Breast epithelium (tissue), 4 donors: ENCODE results near the gene PHRF1. TPM values are rescaled to one million over a fixed set of nuclear protein-coding genes. Genes with fewer than 3 reads are reported as not detected.

Experiments used
- DNase-seq, 2 donors: peaks; one replicate each; pipeline ENCODE4 v3.0.0-alpha.2; 2019; ENCODE audit warnings: low spot score in 2 of 2
- H3K27ac ChIP-seq, 2 donors: fragments of 200-600 bp; sonication (generic) in 1 of 2; one replicate each; pipeline ENCODE4 v1.5.1; 2016 to 2019; ENCODE audit warnings: mild to moderate bottlenecking in 1 of 2
- H3K27me3 ChIP-seq, 2 donors: fragments of 200-600 bp; sonication (generic) in 1 of 2; one replicate each; pipeline versions ENCODE4 v1.5.1 to v1.6.0; 2017 to 2019; ENCODE audit warnings: control low read depth in 1 of 2, mild to moderate bottlenecking in 1 of 2
- H3K36me3 ChIP-seq: fragments of 200-600 bp; one replicate; pipeline ENCODE4 v1.5.1; 2019
- H3K4me1 ChIP-seq, 2 donors: fragments of 200-600 bp; sonication (generic); one replicate each; pipeline ENCODE4 v1.5.1; 2016 to 2019; ENCODE audit warnings: control low read depth in 1 of 2
- H3K4me3 ChIP-seq, 3 donors: fragments of 200-600 bp; sonication (generic); 1 replicate in 2 of 3; 2 replicates in 1 of 3; pipeline ENCODE4 v1.5.1; 2016 to 2019; ENCODE audit warnings: mild to moderate bottlenecking in 3 of 3, moderate library complexity in 2 of 3
- H3K9me3 ChIP-seq, 2 donors: fragments of 200-600 bp; sonication (generic) in 1 of 2; one replicate each; pipeline ENCODE4 v1.5.1; 2016 to 2019; ENCODE audit warnings: control low read depth in 1 of 2
- POLR2A ChIP-seq: fragments of 450-650 bp; IDR thresholded peaks from one replicate; pipeline ENCODE4 v1.6.1; 2016; ENCODE audit warnings: antibody characterized with exemption, mild to moderate bottlenecking, moderate library complexity
- POLR2AphosphoS5 ChIP-seq, 3 donors: sonication (generic); formaldehyde crosslinking; IDR thresholded peaks; one replicate each; pipeline ENCODE4 v1.6.1; 2017; ENCODE audit warnings: antibody characterized with exemption in 3 of 3
- intact Hi-C: fragments of 100-400 bp; cut with DNase I; formaldehyde crosslinking; loops from one replicate; pipeline ENCODE4 v1.15.1; 2023; ENCODE audit warnings: low total_unique reads
- total RNA-seq, 3 donors: library from RNA; depleted of rRNA; stranded (reverse); fragments of >200 nt; gene quantifications; one replicate each; pipeline ENCODE4 v1.1.0, GENCODE V29; 2016
- TF ChIP-seq, protein P1 (sequence below), 3 donors: fragments of 450-650 bp; IDR thresholded peaks; one replicate each; pipeline ENCODE4 v1.5.1; 2016 to 2017; ENCODE audit warnings: antibody characterized with exemption in 3 of 3, mild to moderate bottlenecking in 3 of 3, moderate library complexity in 3 of 3

Gene PHRF1
- total RNA-seq, 3 donors from 2014 or later: 18.6 to 22.1 (median 21.3) TPM

DNA sequence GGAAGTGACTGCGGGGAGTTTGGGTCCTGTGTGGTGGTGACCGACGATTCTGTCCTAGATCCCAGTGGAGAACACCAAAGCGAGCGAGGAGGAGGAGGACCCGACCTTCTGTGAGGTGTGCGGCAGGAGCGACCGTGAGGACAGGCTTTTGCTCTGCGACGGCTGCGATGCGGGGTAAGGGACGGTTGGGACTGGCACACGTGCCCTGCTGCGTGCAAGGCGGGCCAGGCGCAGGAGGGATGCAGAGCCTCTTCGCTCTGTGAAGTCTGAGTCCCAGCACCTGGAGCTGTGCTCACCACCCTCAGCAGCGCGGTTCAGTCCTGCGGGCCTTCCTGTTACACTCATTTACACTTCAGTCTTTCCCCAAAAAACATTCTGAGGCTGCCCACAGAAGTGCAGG, 16.2 kb downstream of the PHRF1 start:
- intact Hi-C loops: no loop called here
- TF ChIP-seq POLR2A: no peak
- no peak for TF ChIP-seq POLR2AphosphoS5 (IDR thresholded peaks at IDR 0.05)
- TF ChIP-seq, protein P1, sequence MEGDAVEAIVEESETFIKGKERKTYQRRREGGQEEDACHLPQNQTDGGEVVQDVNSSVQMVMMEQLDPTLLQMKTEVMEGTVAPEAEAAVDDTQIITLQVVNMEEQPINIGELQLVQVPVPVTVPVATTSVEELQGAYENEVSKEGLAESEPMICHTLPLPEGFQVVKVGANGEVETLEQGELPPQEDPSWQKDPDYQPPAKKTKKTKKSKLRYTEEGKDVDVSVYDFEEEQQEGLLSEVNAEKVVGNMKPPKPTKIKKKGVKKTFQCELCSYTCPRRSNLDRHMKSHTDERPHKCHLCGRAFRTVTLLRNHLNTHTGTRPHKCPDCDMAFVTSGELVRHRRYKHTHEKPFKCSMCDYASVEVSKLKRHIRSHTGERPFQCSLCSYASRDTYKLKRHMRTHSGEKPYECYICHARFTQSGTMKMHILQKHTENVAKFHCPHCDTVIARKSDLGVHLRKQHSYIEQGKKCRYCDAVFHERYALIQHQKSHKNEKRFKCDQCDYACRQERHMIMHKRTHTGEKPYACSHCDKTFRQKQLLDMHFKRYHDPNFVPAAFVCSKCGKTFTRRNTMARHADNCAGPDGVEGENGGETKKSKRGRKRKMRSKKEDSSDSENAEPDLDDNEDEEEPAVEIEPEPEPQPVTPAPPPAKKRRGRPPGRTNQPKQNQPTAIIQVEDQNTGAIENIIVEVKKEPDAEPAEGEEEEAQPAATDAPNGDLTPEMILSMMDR (IDR thresholded peaks at IDR 0.05): no peak
- Histone ChIP-seq H3K36me3 (peaks cover 4% of the 10 kb centered on the region), H3K9me3 (no peaks in the 10 kb centered on the region), H3K4me1 (no peaks in the 10 kb centered on the region), H3K4me3 (no peak overlapping the region), H3K27ac (no peak overlapping the region), H3K27me3 (no peaks in the 10 kb centered on the region)
- no peak for DNase-seq

DNA sequence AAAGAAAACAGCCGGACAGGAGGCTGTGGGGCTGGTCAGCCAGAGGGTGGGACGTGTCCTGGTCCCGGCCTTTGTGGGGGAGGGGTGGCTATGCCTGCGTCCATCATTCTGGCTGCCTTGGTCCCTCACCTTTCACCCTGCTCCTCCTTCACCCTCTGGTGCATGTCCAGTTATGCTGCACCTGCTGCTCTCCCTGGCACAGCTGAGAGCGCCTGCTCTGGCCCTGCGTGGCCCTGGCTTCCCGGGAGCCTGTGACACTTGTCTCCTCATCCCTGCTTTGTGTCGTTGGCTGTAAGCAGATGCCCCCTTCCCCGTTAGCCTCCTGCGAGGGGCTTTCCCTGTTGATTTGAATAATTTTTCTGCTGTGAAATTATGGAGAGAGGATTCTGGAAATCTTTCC, 16.6 kb downstream of the PHRF1 start:
- no peak overlapping the region for H3K4me3 ChIP-seq
- TF ChIP-seq POLR2AphosphoS5 (IDR thresholded peaks at IDR 0.05): no peak
- TF ChIP-seq POLR2A: no peak
- TF ChIP-seq, protein P1 (IDR thresholded peaks at IDR 0.05): no peak
- no peaks in the 10 kb centered on the region for H3K27me3 ChIP-seq
- no peaks in the 10 kb centered on the region for H3K4me1 ChIP-seq
- H3K27ac ChIP-seq: no peak overlapping the region
- DNase-seq: no peak
- intact Hi-C loops: no loop called here
- H3K9me3 ChIP-seq: no peaks in the 10 kb centered on the region
- H3K36me3 ChIP-seq: peaks cover 4% of the 10 kb centered on the region

DNA sequence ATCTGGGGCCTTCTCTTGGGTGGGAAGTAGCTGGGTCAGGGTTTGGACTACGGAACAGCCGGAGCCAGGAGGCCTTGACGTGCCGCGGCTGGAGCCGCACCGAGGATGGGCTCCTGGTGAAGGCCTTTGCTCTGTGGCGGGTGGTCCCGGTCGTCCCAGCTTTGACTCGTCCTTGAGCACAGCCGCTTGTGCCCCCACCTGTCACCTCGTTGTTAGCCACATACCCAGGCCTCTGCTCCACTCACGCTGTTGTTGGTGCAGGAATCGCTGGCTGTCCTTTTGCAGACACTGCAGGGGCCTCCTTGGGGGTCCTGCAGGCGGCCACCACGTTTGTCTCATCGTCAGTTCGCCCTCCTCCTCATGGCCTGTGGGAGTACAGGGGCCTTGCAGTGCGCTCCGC, 17.1 kb downstream of the PHRF1 start:
- Histone ChIP-seq H3K4me3 (no peak overlapping the region), H3K36me3 (peaks cover 4% of the 10 kb centered on the region), H3K27ac (no peak overlapping the region), H3K4me1 (no peaks in the 10 kb centered on the region), H3K27me3 (no peaks in the 10 kb centered on the region), H3K9me3 (no peaks in the 10 kb centered on the region)
- no peak for DNase-seq
- intact Hi-C loops: no loop called here
- TF ChIP-seq POLR2A (no peak), POLR2AphosphoS5 (IDR thresholded peaks at IDR 0.05) (no peak)
- TF ChIP-seq, protein P1 (IDR thresholded peaks at IDR 0.05): no peak

DNA sequence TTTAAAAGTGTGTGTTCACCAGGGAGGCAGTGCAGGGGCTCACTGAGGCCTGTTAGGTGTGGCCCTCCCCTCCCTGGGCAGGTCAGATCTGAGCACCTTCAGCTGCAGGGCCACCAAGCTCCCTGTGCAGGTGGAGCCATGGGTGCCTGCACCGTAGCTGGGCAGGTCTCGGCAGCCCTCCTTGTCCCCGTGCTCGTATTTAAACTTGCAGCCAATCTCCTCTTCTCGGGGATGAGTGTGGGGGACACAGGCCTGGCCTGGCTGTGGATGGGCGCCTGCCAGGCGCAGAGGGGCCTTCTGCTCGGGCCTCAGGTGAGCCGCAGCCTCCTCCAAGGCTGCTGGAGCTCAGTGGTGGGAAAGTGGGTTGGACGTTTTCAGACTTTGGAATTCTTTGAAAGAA, 19.1 kb downstream of the PHRF1 start:
- Histone ChIP-seq H3K27ac (no peak overlapping the region), H3K36me3 (peaks cover 4% of the 10 kb centered on the region), H3K4me1 (no peaks in the 10 kb centered on the region), H3K9me3 (no peaks in the 10 kb centered on the region), H3K27me3 (no peaks in the 10 kb centered on the region), H3K4me3 (no peak overlapping the region)
- no peak for DNase-seq
- TF ChIP-seq POLR2AphosphoS5 (IDR thresholded peaks at IDR 0.05) (no peak), POLR2A (no peak)
- TF ChIP-seq, protein P1 (IDR thresholded peaks at IDR 0.05): no peak
- intact Hi-C loops: no loop called here

DNA sequence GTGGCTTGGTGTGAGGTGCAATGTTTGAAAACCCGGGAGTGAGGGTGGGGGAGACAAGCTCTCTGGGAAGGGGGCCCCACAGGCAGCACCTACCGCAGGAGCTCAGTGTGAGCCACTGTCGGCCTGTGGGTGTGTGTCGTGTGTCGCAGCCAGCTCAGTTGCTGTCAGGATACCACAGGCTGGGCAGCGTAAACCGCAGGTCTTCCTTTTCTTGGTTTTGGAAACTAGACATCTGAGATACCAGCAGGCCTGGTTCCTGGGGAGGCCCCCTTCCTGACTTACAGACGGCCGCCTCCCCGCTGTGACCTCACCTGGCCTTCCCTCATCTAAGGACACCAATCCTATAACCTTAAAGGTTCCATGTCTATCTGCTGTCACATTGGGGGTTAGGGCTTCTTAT, 20.1 kb downstream of the PHRF1 start:
- Histone ChIP-seq H3K27ac (no peak overlapping the region), H3K4me3 (no peak overlapping the region), H3K36me3 (peaks cover 4% of the 10 kb centered on the region), H3K4me1 (no peaks in the 10 kb centered on the region), H3K9me3 (no peaks in the 10 kb centered on the region), H3K27me3 (no peaks in the 10 kb centered on the region)
- DNase-seq: no peak
- TF ChIP-seq POLR2AphosphoS5 (IDR thresholded peaks at IDR 0.05) (no peak), POLR2A (no peak)
- TF ChIP-seq, protein P1 (IDR thresholded peaks at IDR 0.05): no peak
- intact Hi-C loops: no loop called here
